DND-41 (cell line): Measurements from ENCODE around the gene STAMBPL1.

Experiments
- EZH2 ChIP-seq: IDR thresholded peaks from 3 replicates; pipeline ENCODE4 v1.6.1; 2012; ENCODE audit warnings: borderline replicate concordance, low read depth, mild to moderate bottlenecking, moderate library complexity, low read length, inconsistent platforms; ENCODE audit not compliant: severe bottlenecking
- TF ChIP-seq, protein P1 (sequence below): IDR thresholded peaks from 2 replicates; pipeline ENCODE4 v1.5.1; 2012; ENCODE audit warnings: borderline replicate concordance, low read length, moderate library complexity, mild to moderate bottlenecking; ENCODE audit not compliant: poor library complexity, severe bottlenecking; ENCODE audit errors: extremely low read depth

DNA sequence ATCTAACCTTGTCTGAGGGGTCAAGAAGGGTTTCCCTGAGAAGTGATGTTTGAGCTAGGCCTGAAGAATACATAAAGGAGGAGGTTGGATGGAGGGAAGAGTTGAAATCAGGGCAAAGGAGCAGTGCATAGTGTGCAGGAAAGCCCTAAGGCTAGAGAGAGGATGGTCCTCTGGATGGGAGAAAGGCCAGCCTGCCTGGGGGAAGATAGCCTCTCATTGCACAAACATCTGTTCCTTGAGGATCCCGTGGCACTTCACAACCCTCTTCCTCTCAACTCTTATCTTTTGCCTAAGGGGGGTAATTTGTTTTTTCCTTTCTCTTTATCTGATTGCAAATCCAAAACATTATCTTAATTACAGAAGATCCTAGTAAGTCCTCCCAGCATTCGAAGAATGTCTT is 35.7 kb downstream of the STAMBPL1 start:
- TF ChIP-seq, protein P1, sequence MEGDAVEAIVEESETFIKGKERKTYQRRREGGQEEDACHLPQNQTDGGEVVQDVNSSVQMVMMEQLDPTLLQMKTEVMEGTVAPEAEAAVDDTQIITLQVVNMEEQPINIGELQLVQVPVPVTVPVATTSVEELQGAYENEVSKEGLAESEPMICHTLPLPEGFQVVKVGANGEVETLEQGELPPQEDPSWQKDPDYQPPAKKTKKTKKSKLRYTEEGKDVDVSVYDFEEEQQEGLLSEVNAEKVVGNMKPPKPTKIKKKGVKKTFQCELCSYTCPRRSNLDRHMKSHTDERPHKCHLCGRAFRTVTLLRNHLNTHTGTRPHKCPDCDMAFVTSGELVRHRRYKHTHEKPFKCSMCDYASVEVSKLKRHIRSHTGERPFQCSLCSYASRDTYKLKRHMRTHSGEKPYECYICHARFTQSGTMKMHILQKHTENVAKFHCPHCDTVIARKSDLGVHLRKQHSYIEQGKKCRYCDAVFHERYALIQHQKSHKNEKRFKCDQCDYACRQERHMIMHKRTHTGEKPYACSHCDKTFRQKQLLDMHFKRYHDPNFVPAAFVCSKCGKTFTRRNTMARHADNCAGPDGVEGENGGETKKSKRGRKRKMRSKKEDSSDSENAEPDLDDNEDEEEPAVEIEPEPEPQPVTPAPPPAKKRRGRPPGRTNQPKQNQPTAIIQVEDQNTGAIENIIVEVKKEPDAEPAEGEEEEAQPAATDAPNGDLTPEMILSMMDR: no peak
- TF ChIP-seq EZH2: no peak
